HepG2 (cell line): ENCODE measurements around the gene BACH2. TPM values are rescaled to one million over a fixed set of nuclear protein-coding genes. Genes with fewer than 3 reads are reported as not detected.
A peak's percentile ranks its signal among the peaks of the same experiment; 100 is the strongest.

Source experiments
- ATAC-seq: fragments of 200-7000 bp; cut with Tn5 transposase; 3 replicates; pipeline ENCODE4 v1.9.1; 2020; ENCODE audit warnings: mild to moderate bottlenecking, moderate library complexity
- BruUV-seq: library from RNA; stranded (reverse); fragments of 400-500 nt; replicated peaks from 2 replicates; lab custom pipeline; 2021; lab: Mats Ljungman, UMichigan
- CTCF ChIA-PET: fragments of 300-600 bp; formaldehyde crosslinking; extraction: SDS; loops from one replicate; lab custom pipeline; 2021; ENCODE audit warnings: low total read pairs, inconsistent platforms, low intra/inter-chr PET ratio; lab: Yijun Ruan, JAX
- POLR2A ChIA-PET: fragments of 350-600 bp; sonication (Branson Sonifier 250); formaldehyde crosslinking; loops from one replicate; lab custom pipeline; 2020; ENCODE audit warnings: antibody characterized with exemption, inconsistent platforms; lab: Yijun Ruan, JAX
- DNase-seq: peaks from one replicate; pipeline ENCODE4 v3.0.0-alpha.2; 2015; ENCODE audit warnings: low spot score
- FAIRE-seq: peaks from 3 replicates; lab custom pipeline; 2011; peaks lifted over from hg19 to GRCh38; lab: Jason Lieb, UNC
- H2AFZ ChIP-seq: one replicate; pipeline ENCODE4 v1.6.1; 2011; ENCODE audit warnings: low read length, inconsistent platforms
- H3K27ac ChIP-seq: fragments of 300-600 bp; 3 replicates; pipeline ENCODE4 v1.8.0; 2011; ENCODE audit warnings: mixed run types, mild to moderate bottlenecking, mixed read lengths, low read length, inconsistent platforms; ENCODE audit not compliant: insufficient read depth; ENCODE audit errors: extremely low read length
- H3K27me3 ChIP-seq, 2 experiments: fragments of 200-600 bp in 1 of 2; 2 replicates in 1 of 2; 3 replicates in 1 of 2; pipeline versions ENCODE4 v1.6.0 to v1.8.0; 2011; ENCODE audit warnings: low read length in 2 of 2, mild to moderate bottlenecking in 2 of 2, moderate library complexity in 2 of 2, inconsistent platforms in 1 of 2; ENCODE audit not compliant: insufficient read depth in 2 of 2, control insufficient read depth in 1 of 2
- H3K36me3 ChIP-seq, 2 experiments: fragments of 200-600 bp in 1 of 2; replicated peaks in 1 of 2; 2 replicates in 1 of 2; 3 replicates in 1 of 2; pipeline versions ENCODE4 v1.5.1 to v1.8.0; 2011; ENCODE audit warnings: low read length in 2 of 2, inconsistent platforms in 1 of 2; ENCODE audit not compliant: insufficient read depth in 2 of 2, control insufficient read depth in 1 of 2
- H3K4me1 ChIP-seq: 2 replicates; pipeline ENCODE4 v1.5.1; 2012; ENCODE audit warnings: low read length, inconsistent platforms; ENCODE audit not compliant: insufficient read depth
- H3K4me2 ChIP-seq: 2 replicates; pipeline ENCODE4 v1.6.0; 2011; ENCODE audit warnings: low read depth, low read length, inconsistent platforms
- H3K4me3 ChIP-seq, 3 experiments: fragments of 200-600 bp in 1 of 3; sonication (generic), shearing (Covaris generic) in 1 of 3; replicated peaks in 1 of 3; 2 replicates each; pipeline ENCODE4 v1.5.1; 2011 to 2016; ENCODE audit warnings: low read length in 3 of 3, inconsistent platforms in 2 of 3, low read depth in 2 of 3, mild to moderate bottlenecking in 2 of 3, control low read depth in 1 of 3, mixed read lengths in 1 of 3; ENCODE audit not compliant: insufficient read depth in 1 of 3
- H3K79me2 ChIP-seq: one replicate; pipeline ENCODE4 v1.6.1; 2011; ENCODE audit warnings: low read length, inconsistent platforms; ENCODE audit not compliant: insufficient read depth
- H3K9ac ChIP-seq: 2 replicates; pipeline ENCODE4 v1.6.0; 2011; ENCODE audit warnings: mild to moderate bottlenecking, low read depth, low read length, inconsistent platforms; ENCODE audit not compliant: insufficient read depth
- H3K9me3 ChIP-seq: 2 replicates; pipeline ENCODE4 v1.5.1; 2012; ENCODE audit warnings: mild to moderate bottlenecking, low read length
- H4K20me1 ChIP-seq: 2 replicates; pipeline ENCODE4 v1.6.0; 2011; ENCODE audit warnings: inconsistent platforms, mild to moderate bottlenecking, low read length, moderate library complexity; ENCODE audit not compliant: insufficient read depth
- KMT2B ChIP-seq: IDR thresholded peaks from 2 replicates; pipeline ENCODE4 v1.6.1; 2016; ENCODE audit warnings: missing genetic modification reagents, missing compliant biosample characterization
- NFKBIZ ChIP-seq: IDR thresholded peaks from 2 replicates; pipeline ENCODE4 v1.6.1; 2018; ENCODE audit warnings: missing genetic modification reagents, missing compliant biosample characterization
- SOX13 ChIP-seq, 3 experiments: fragments of 450-650 bp in 1 of 3; sonication (generic) in 1 of 3; formaldehyde crosslinking in 1 of 3; IDR thresholded peaks in 2 of 3; conservative IDR thresholded peaks in 1 of 3; 2 replicates each; pipeline versions ENCODE4 v1.5.0 to v1.6.1; 2016 to 2020; ENCODE audit warnings: antibody characterized with exemption in 1 of 3, mild to moderate bottlenecking in 1 of 3, missing compliant biosample characterization in 1 of 3, missing genetic modification reagents in 1 of 3, moderate library complexity in 1 of 3
- SOX5 ChIP-seq: IDR thresholded peaks from 2 replicates; pipeline ENCODE4 v1.6.1; 2016; ENCODE audit warnings: borderline replicate concordance
- SPEN ChIP-seq: sonication (generic); formaldehyde crosslinking; IDR thresholded peaks from 2 replicates; pipeline ENCODE4 v1.5.1; 2020; ENCODE audit warnings: low read depth, mild to moderate bottlenecking, missing genetic modification reagents
- ZNF207 ChIP-seq: fragments of 450-650 bp; IDR thresholded peaks from 2 replicates; pipeline ENCODE4 v1.6.1; 2016; ENCODE audit warnings: antibody characterized with exemption, borderline replicate concordance
- ZNF280D ChIP-seq: sonication (generic); formaldehyde crosslinking; IDR thresholded peaks from 2 replicates; pipeline ENCODE4 v1.5.1; 2020; ENCODE audit warnings: mild to moderate bottlenecking, missing genetic modification reagents
- ZNF326 ChIP-seq: sonication (generic); formaldehyde crosslinking; IDR thresholded peaks from 2 replicates; pipeline ENCODE4 v1.4.0; 2020; ENCODE audit warnings: missing genetic modification reagents, borderline replicate concordance
- ZNF446 ChIP-seq: sonication (generic); formaldehyde crosslinking; IDR thresholded peaks from 2 replicates; pipeline ENCODE4 v1.5.0; 2020; ENCODE audit warnings: mild to moderate bottlenecking, missing genetic modification reagents
- ZNF468 ChIP-seq: sonication (generic); formaldehyde crosslinking; IDR thresholded peaks from 2 replicates; pipeline ENCODE4 v1.8.0; 2022; ENCODE audit warnings: mild to moderate bottlenecking, moderate library complexity, missing genetic modification reagents
- ZNF772 ChIP-seq: sonication (generic); formaldehyde crosslinking; IDR thresholded peaks from 2 replicates; pipeline ENCODE4 v1.5.0; 2020; ENCODE audit warnings: mild to moderate bottlenecking, missing genetic modification reagents
- ZSCAN31 ChIP-seq: sonication (generic); formaldehyde crosslinking; IDR thresholded peaks from 2 replicates; pipeline ENCODE4 v1.5.0; 2020; ENCODE audit warnings: low read depth, mild to moderate bottlenecking, missing genetic modification reagents
- whole genome bisulfite sequencing: methylation state at CpG from one replicate; pipeline ENCODE4 v1.1.6; 2017; ENCODE audit warnings: low lambda C conversion rate; 5-methylcytosine and 5-hydroxymethylcytosine counted together
- in situ Hi-C: cut with HindIII; loops from 2 replicates; pipeline ENCODE4 v1.10.0; 2017; ENCODE audit warnings: low pct_unique_long_range_greater_than_20kb; ENCODE audit not compliant: extremely low pct_ligation_motif_present
- intact Hi-C: fragments of 100-400 bp; cut with micrococcal nuclease; formaldehyde crosslinking; loops from one replicate; pipeline ENCODE4 v1.10.0; 2022; ENCODE audit not compliant: unreplicated experiment
- polyA plus RNA-seq, 8 experiments: library from polyadenylated mRNA; depleted of rRNA in 3 of 8; stranded (reverse) in 7 of 8; unstranded in 1 of 8; fragments of >200 nt; fragmentation: Illumina TruSeq in 4 of 8; extraction: Trizol in 4 of 8; gene quantifications; 2 replicates each; pipeline versions ENCODE4 v1.2.1 to v1.2.3, GENCODE V29; 2011 to 2016; ENCODE audit warnings: low read depth in 4 of 8, missing spikeins in 1 of 8, mixed read lengths in 1 of 8; ENCODE audit not compliant: insufficient read depth in 1 of 8
- total RNA-seq, 5 experiments: library from RNA; depleted of rRNA; stranded (reverse); fragments of >200 nt; fragmentation: Illumina TruSeq; extraction: Trizol; gene quantifications; 2 replicates each; pipeline ENCODE4 v1.2.3, GENCODE V29; 2016; ENCODE audit warnings: low read depth in 1 of 5
- TF ChIP-seq, protein P1 (sequence below): IDR thresholded peaks from 2 replicates; pipeline ENCODE4 v1.6.1; 2016; ENCODE audit warnings: low read depth, control low read depth
- TF ChIP-seq, protein P2 (sequence below): sonication (generic); formaldehyde crosslinking; IDR thresholded peaks from 2 replicates; pipeline ENCODE4 v1.8.0; 2022; ENCODE audit warnings: mild to moderate bottlenecking, missing genetic modification reagents, borderline replicate concordance
- TF ChIP-seq, protein P3 (sequence below): IDR thresholded peaks from 2 replicates; pipeline ENCODE4 v1.6.1; 2016; ENCODE audit warnings: missing compliant biosample characterization, missing genetic modification reagents, borderline replicate concordance

Gene BACH2
- total and polyA plus RNA-seq, 2 of the 13 experiments (the other 11 are each of a cell fraction or from before 2014, with no cell fraction given) = 0.01 TPM; not detected in 1

GRCh38 chr6:90074161-90074850 lies 222.3 kb downstream of the BACH2 start:
- intact Hi-C loops = no loop called here

More at GRCh38 chr6:90074161-90074850, 222.3 kb downstream of the BACH2 start:
- Histone ChIP-seq H3K9ac (no peak overlapping the region), H3K27ac (no peak overlapping the region)
- TF ChIP-seq ZSCAN31 = no peak
- no peak for TF ChIP-seq ZNF468
- no peak for TF ChIP-seq ZNF772 (CRISPR knock-in tag)
- no peak for TF ChIP-seq ZNF446 (CRISPR knock-in tag)
- no peak for TF ChIP-seq ZNF326 (CRISPR knock-in tag)
- TF ChIP-seq, protein P1, sequence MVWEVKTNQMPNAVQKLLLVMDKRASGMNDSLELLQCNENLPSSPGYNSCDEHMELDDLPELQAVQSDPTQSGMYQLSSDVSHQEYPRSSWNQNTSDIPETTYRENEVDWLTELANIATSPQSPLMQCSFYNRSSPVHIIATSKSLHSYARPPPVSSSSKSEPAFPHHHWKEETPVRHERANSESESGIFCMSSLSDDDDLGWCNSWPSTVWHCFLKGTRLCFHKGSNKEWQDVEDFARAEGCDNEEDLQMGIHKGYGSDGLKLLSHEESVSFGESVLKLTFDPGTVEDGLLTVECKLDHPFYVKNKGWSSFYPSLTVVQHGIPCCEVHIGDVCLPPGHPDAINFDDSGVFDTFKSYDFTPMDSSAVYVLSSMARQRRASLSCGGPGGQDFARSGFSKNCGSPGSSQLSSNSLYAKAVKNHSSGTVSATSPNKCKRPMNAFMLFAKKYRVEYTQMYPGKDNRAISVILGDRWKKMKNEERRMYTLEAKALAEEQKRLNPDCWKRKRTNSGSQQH (CRISPR knock-in tag) = no peak
- TF ChIP-seq, protein P2, sequence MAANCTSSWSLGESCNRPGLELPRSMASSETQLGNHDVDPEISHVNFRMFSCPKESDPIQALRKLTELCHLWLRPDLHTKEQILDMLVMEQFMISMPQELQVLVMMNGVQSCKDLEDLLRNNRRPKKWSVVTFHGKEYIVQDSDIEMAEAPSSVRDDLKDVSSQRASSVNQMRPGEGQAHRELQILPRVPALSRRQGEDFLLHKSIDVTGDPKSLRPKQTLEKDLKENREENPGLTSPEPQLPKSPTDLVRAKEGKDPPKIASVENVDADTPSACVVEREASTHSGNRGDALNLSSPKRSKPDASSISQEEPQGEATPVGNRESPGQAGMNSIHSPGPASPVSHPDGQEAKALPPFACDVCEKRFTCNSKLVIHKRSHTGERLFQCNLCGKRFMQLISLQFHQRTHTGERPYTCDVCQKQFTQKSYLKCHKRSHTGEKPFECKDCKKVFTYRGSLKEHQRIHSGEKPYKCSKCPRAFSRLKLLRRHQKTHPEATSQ (CRISPR knock-in tag) = no peak
- TF ChIP-seq ZNF280D (CRISPR knock-in tag) = no peak
- no peak for TF ChIP-seq NFKBIZ
- TF ChIP-seq, protein P3, sequence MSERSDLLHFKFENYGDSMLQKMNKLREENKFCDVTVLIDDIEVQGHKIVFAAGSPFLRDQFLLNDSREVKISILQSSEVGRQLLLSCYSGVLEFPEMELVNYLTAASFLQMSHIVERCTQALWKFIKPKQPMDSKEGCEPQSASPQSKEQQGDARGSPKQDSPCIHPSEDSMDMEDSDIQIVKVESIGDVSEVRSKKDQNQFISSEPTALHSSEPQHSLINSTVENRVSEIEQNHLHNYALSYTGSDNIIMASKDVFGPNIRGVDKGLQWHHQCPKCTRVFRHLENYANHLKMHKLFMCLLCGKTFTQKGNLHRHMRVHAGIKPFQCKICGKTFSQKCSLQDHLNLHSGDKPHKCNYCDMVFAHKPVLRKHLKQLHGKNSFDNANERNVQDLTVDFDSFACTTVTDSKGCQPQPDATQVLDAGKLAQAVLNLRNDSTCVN (CRISPR knock-in tag) = no peak
- no peak for TF ChIP-seq ZNF207
- TF ChIP-seq KMT2B (CRISPR knock-in tag) = no peak
- no peak for TF ChIP-seq SOX13 (IDR thresholded peaks at IDR 0.05)
- TF ChIP-seq SOX13 (CRISPR knock-in tag; conservative IDR thresholded peaks at IDR 0.05 in 1 of 2, IDR thresholded peaks at IDR 0.05 in 1 of 2) = peak in 1 of 2 experiments; percentile 31; a peak in 1 of 4 replicates
- peak; percentile 11; the same call in 1 of the 2 replicates for TF ChIP-seq SOX5 (CRISPR knock-in tag)
- TF ChIP-seq SPEN (CRISPR knock-in tag) = no peak
- TF ChIP-seq, all 625 proteins: peak for 2
- FAIRE-seq (no peak), ATAC-seq (no peak), DNase-seq (peak; percentile 15)
- POLR2A ChIA-PET = no interaction called here
- Histone ChIP-seq H3K36me3 (no peaks in the 10 kb centered on the region), H3K27me3 (peaks cover 0 to 27% of the 10 kb centered on the region in 2 experiments; a peak in 2 of 5 replicates), H3K4me2 (no peak overlapping the region), H3K4me1 (no peaks in the 10 kb centered on the region), H4K20me1 (no peaks in the 10 kb centered on the region), H3K79me2 (no peaks in the 10 kb centered on the region), H3K4me3 (no peak overlapping the region), H2AFZ (no peak overlapping the region), H3K9me3 (no peaks in the 10 kb centered on the region)
- in situ Hi-C loops = no loop called here
- CTCF ChIA-PET = no interaction called here
- BruUV-seq = no TSS peak
- 15% methylated on average over 6 of the region's 6 CpGs for WGBS
